Activated CD4-positive, alpha-beta T cell treated with anti-CD3 and anti-CD28 coated beads, Interleukin-2, amount 50 U/mL, for 48 hours (primary cell): ENCODE measurements around the gene TNFSF13.

Source experiments
- DNase-seq, 2 experiments: peaks; one replicate each; pipeline ENCODE4 v3.0.0-alpha.2; 2020

TNFSF13 gene, protein sequence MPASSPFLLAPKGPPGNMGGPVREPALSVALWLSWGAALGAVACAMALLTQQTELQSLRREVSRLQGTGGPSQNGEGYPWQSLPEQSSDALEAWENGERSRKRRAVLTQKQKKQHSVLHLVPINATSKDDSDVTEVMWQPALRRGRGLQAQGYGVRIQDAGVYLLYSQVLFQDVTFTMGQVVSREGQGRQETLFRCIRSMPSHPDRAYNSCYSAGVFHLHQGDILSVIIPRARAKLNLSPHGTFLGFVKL

GRCh38 chr17:7558544-7559319 lies at the start of gene TNFSF13:
TNFSF13 (plus strand) TSS chr17:7558750; CDS start chr17:7559040, 290 bp downstream.
- no peak for DNase-seq

- no peak for DNase-seq
These were observed 49.7 kb upstream of the TNFSF13 start for GRCh38 chr17:7508846-7509245.

DNA sequence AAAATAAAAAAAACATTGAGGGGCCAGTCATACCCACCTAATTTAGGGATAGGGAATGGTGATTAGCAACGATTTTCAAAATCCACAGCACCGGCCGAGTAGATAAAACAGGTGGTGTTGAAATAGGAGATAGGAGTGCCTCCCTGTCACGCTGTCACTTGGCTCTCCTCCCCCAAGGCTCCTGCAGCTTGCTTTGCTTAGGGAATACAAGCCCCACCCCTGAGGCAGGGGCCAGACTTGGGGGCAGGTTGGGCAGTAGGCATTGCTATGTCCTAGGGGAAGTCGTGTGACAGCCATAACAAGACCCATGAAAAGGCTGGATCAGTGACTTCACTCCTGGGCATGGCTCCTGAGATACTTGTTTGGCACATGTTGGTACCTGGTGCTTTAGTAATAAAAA lies 48.6 kb upstream of the TNFSF13 start:
- no peak for DNase-seq

DNA sequence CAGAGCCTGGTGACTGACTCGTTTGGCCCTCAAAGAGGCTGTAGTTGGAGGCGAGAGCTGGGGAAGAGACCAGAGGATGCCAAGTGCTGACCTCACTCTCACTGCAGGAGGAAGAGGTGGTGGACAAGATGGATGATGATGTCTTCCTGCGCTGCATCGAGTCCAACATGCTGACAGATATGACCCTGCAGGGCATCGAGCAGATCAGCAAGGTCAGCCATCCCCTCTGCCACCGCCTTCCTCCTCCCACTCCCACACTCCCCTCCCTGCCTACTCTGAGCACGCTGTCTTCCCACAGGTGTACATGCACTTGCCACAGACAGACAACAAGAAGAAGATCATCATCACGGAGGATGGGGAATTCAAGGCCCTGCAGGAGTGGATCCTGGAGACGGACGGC lies 47.4 kb upstream of the TNFSF13 start:
- no peak for DNase-seq

- DNase-seq = no peak
These were observed 46.4 kb upstream of the TNFSF13 start for GRCh38 chr17:7512105-7512504.

DNA sequence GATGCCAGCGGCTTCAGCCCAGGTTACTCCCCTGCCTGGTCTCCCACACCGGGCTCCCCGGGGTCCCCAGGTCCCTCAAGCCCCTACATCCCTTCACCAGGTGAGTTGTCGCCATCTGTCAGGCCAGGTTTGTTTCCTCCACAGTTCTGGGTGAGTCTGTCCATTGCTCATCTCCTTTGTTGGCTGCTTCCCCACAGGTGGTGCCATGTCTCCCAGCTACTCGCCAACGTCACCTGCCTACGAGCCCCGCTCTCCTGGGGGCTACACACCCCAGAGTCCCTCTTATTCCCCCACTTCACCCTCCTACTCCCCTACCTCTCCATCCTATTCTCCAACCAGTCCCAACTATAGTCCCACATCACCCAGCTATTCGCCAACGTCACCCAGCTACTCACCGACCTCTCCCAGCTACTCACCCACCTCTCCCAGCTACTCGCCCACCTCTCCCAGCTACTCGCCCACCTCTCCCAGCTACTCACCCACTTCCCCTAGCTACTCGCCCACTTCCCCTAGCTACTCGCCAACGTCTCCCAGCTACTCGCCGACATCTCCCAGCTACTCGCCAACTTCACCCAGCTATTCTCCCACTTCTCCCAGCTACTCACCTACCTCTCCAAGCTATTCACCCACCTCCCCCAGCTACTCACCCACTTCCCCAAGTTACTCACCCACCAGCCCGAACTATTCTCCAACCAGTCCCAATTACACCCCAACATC lies 45.6 kb upstream of the TNFSF13 start:
- DNase-seq = no peak

GRCh38 chr17:7513850-7514419 lies 44.6 kb upstream of the TNFSF13 start:
- DNase-seq = no peak

- no peak for DNase-seq
These were observed 42.5 kb upstream of the TNFSF13 start for GRCh38 chr17:7515911-7516610.

DNA sequence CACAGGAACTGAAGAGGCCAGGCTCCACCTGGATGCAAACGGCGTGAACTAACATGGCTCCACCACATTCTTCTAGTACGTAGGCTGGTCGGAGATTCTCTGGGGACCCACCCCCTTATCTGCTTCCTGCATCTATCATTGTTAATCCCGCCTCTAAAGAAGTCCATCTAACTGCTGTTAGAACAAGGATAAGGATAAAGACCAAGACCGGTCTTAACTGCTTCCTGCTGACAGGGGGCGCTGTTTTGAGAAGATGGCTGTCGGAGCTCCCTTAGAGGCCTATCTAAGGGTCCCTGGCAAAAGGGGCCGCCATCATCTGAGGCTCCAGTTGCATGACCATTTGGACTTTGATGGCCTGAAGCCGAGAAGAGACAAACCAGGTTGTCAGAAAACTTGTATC lies 35.5 kb upstream of the TNFSF13 start:
- DNase-seq = peak; percentile 49 to 62

- DNase-seq = no peak
These were observed 29.7 kb upstream of the TNFSF13 start for GRCh38 chr17:7528842-7529241.

GRCh38 chr17:7530023-7530900 lies 28.3 kb upstream of the TNFSF13 start:
- DNase-seq = no peak

- no peak for DNase-seq
These were observed 20.5 kb upstream of the TNFSF13 start for GRCh38 chr17:7538050-7538449.

GRCh38 chr17:7538891-7539545 lies 19.5 kb upstream of the TNFSF13 start:
- no peak for DNase-seq

DNA sequence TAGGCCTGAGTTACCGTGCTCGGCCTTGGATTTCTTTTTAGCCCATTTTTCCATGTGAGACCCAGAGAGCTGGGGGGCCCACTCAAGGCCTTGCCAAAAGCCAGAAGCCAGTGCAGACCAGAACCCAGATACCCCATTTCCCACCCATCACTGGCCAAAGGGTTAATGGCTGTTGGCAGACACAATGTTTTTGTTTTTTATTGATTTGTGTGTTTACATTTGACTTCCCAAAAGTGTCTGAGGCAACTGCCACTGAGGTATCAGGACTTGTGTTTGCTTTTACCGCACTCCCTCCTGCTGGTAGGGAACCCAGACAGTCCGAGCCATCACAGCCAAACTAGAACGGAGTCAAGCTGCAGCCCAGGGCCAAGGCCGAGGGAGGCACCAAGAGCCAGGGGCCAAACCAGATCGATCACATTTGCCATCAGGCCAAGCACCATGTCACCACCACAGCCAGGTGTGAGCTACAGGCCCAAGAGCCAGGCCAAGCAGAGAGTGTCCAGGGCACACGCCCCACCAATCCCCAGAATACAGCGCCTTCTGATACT lies 17.4 kb upstream of the TNFSF13 start:
- no peak for DNase-seq

- DNase-seq = no peak
These were observed 13.6 kb upstream of the TNFSF13 start for GRCh38 chr17:7544911-7545310.

GRCh38 chr17:7548585-7549400 lies 9.8 kb upstream of the TNFSF13 start, which contains the start of gene TNFSF12:
TNFSF12 (plus strand) TSS chr17:7549058; CDS start chr17:7549154, 96 bp downstream.
- DNase-seq = peak; percentile 67 to 72

DNA sequence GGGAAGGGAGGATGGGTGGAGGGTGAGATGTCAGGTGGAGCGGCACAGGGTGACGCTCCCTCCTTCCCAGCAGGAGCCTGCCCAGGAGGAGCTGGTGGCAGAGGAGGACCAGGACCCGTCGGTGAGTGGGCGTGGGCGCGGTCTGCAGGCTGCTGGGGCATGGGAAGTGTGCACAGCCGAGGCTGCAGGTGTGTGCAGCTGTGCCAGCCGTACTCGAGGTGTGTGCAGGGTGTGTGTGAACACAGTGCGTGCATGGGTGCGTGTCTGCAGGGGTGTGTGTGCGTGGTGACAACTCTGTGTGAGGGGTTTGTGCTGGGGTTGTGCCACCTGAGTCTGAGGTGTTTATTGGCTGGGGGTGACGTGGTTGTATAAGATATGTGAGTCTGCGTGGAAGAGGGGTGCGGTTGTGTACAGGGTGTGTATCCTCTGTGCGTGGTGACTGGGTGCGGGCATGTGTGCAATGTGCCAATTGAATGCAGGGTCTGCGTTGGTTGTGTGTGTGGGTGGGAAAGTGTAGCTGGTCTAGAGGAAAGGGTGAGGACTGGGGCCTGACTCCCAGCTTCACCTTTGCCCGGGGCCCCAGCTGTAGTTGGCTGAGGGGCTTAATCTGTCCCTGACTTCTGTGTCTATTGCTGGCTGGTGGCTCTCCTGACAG lies 9.0 kb upstream of the TNFSF13 start:
- peak; percentile 52 to 59 for DNase-seq

GRCh38 chr17:7550344-7550743 lies 8.2 kb upstream of the TNFSF13 start:
- no peak for DNase-seq

DNA sequence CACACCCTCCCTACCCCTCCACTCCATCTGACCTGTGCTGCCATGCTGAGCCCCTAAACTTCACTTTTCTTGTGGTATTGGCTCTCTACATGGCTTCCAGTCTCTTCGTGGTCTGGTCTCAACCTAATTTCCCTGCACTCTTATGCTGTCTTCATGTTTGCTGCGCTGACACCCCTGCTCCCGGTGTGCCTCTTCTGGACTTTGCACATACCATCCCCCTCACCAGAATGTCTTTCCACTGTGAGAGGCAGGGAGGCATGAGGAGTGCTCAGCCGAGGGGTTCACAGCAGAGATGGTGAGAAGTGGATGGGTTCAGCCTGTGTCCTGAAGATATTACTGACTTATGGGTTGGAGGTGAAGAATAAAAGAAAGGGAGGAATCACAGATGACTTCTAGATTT lies 7.2 kb upstream of the TNFSF13 start:
- no peak for DNase-seq
